GM12878 (cell line): Measurements from ENCODE around the gene TFRC. TPM values are rescaled to one million over a fixed set of nuclear protein-coding genes. Genes with fewer than 3 reads are reported as not detected.

Experiments
- ATAC-seq: fragments of 200-7000 bp; cut with Tn5 transposase; 3 replicates; pipeline ENCODE4 v1.9.1; 2020; ENCODE audit warnings: mild to moderate bottlenecking, moderate library complexity
- BruUV-seq: library from RNA; stranded (reverse); fragments of 400-500 nt; replicated peaks from 2 replicates; lab custom pipeline; 2021; lab: Mats Ljungman, UMichigan
- CTCF ChIA-PET: fragments of 300-600 bp; sonication (Branson Sonifier 250); formaldehyde crosslinking; extraction: SDS; loops from one replicate; lab custom pipeline; 2021; ENCODE audit warnings: inconsistent platforms; lab: Yijun Ruan, JAX
- POLR2A ChIA-PET: fragments of 350-600 bp; formaldehyde crosslinking; extraction: SDS; loops from one replicate; lab custom pipeline; 2021; ENCODE audit warnings: inconsistent platforms; lab: Charles Lee
- RAD21 ChIA-PET: fragments of 300-600 bp; sonication (Branson Sonifier 250); formaldehyde crosslinking; loops from one replicate; lab custom pipeline; 2023; ENCODE audit warnings: antibody characterized with exemption; ENCODE audit not compliant: unreplicated experiment; lab: Charles Lee
- SMC1A ChIA-PET: fragments of 300-600 bp; sonication (Branson Sonifier 250); formaldehyde crosslinking; loops from one replicate; lab custom pipeline; 2023; ENCODE audit not compliant: unreplicated experiment, uncharacterized antibody; lab: Charles Lee
- DNase-seq: peaks from one replicate; pipeline ENCODE4 v3.0.0-alpha.2; 2011; ENCODE audit warnings: low read depth, low spot score
- FAIRE-seq: peaks from 3 replicates; lab custom pipeline; 2011; peaks lifted over from hg19 to GRCh38; lab: Jason Lieb, UNC
- H2AFZ ChIP-seq: 2 replicates; pipeline ENCODE4 v1.6.0; 2011; ENCODE audit warnings: low read depth, low read length, control low read depth; ENCODE audit not compliant: control insufficient read depth
- H3K27ac ChIP-seq: 2 replicates; pipeline ENCODE4 v1.5.1; 2011; ENCODE audit warnings: control low read depth; ENCODE audit not compliant: control insufficient read depth, insufficient read depth
- H3K27me3 ChIP-seq, 2 experiments: replicated peaks in 1 of 2; 2 replicates each; pipeline versions ENCODE4 v1.6.0 to v1.6.1; 2011; ENCODE audit warnings: low read length in 1 of 2; ENCODE audit not compliant: control insufficient read depth in 2 of 2, insufficient read depth in 2 of 2
- H3K36me3 ChIP-seq, 2 experiments: 2 replicates each; pipeline ENCODE4 v1.5.1; 2011; ENCODE audit warnings: low read length in 1 of 2; ENCODE audit not compliant: control insufficient read depth in 2 of 2, insufficient read depth in 2 of 2
- H3K4me1 ChIP-seq: 2 replicates; pipeline ENCODE4 v1.6.1; 2011; ENCODE audit warnings: mild to moderate bottlenecking, low read length, moderate library complexity, mixed read lengths; ENCODE audit not compliant: control insufficient read depth, insufficient read depth
- H3K4me2 ChIP-seq: 2 replicates; pipeline ENCODE4 v1.6.0; 2011; ENCODE audit warnings: control low read depth; ENCODE audit not compliant: control insufficient read depth, insufficient read depth
- H3K4me3 ChIP-seq: fragments of 200-600 bp; sonication (generic); 2 replicates; pipeline ENCODE4 v1.5.1; 2016
- H3K79me2 ChIP-seq: 2 replicates; pipeline ENCODE4 v1.6.0; 2011; ENCODE audit warnings: low read length; ENCODE audit not compliant: control insufficient read depth, insufficient read depth
- H3K9ac ChIP-seq: 2 replicates; pipeline ENCODE4 v1.8.0; 2011; ENCODE audit warnings: low read length, control low read depth, mixed read lengths; ENCODE audit not compliant: control insufficient read depth, insufficient read depth
- H3K9me3 ChIP-seq: replicated peaks from 3 replicates; pipeline ENCODE4 v1.5.1; 2011; ENCODE audit warnings: mild to moderate bottlenecking, low read length; ENCODE audit not compliant: control insufficient read depth, insufficient read depth
- H4K20me1 ChIP-seq: 2 replicates; pipeline ENCODE4 v1.6.0; 2011; ENCODE audit not compliant: control insufficient read depth, insufficient read depth
- NBN ChIP-seq: fragments of 450-650 bp; IDR thresholded peaks from 2 replicates; pipeline ENCODE4 v1.6.1; 2016
- RAD21 ChIP-seq: IDR thresholded peaks from 2 replicates; pipeline ENCODE4 v1.6.1; 2011; ENCODE audit warnings: mild to moderate bottlenecking, low read depth, low read length, moderate library complexity; ENCODE audit not compliant: insufficient read depth
- SP1 ChIP-seq: IDR thresholded peaks from one replicate; pipeline ENCODE4 v1.6.1; 2011; ENCODE audit warnings: low read depth, low read length
- STAT1 ChIP-seq: fragments of 450-650 bp; conservative IDR thresholded peaks from 2 replicates; pipeline ENCODE4 v1.6.1; 2014; ENCODE audit warnings: antibody characterized with exemption, mild to moderate bottlenecking
- WGBS: methylation state at CpG from one replicate; pipeline ENCODE4 v1.1.6; 2016; ENCODE audit warnings: low lambda C conversion rate; ENCODE audit not compliant: insufficient replicate concordance, insufficient coverage; ENCODE audit errors: missing lambda C conversion rate; 5-methylcytosine and 5-hydroxymethylcytosine counted together
- in situ Hi-C: fragments of 300-500 bp; cut with MboI; formaldehyde crosslinking; loops from 9 replicates; pipeline ENCODE4 v1.14.3; 2018; ENCODE audit warnings: mixed read lengths
- intact Hi-C: fragments of 100-400 bp; cut with micrococcal nuclease; formaldehyde crosslinking; loops from one replicate; pipeline ENCODE4 v1.14.2; 2022; ENCODE audit not compliant: unreplicated experiment
- polyA plus RNA-seq, 11 experiments: library from polyadenylated mRNA; depleted of rRNA in 4 of 11; unstranded in 6 of 11; stranded (reverse) in 5 of 11; fragments of >200 nt; fragmentation: Nextera tagmentation in 4 of 11; fragmentation: Illumina TruSeq in 1 of 11; extraction: Ambion mirVana in 4 of 11; extraction: Trizol in 1 of 11; gene quantifications; 1 replicate in 1 of 11; 2 replicates in 10 of 11; pipeline versions ENCODE4 v1.2.1 to v1.2.3, GENCODE V29; 2011 to 2016; ENCODE audit warnings: inconsistent platforms in 2 of 11, missing spikeins in 2 of 11, low read depth in 1 of 11
- total RNA-seq, 4 experiments: library from RNA; depleted of rRNA in 3 of 4; stranded (reverse); fragments of >200 nt in 3 of 4; fragmentation: Illumina TruSeq in 1 of 4; extraction: Trizol in 1 of 4; gene quantifications; 2 replicates each; pipeline versions ENCODE4 v1.2.1 to v1.2.3, GENCODE V29; 2013 to 2021
- TF ChIP-seq, protein P1 (sequence below): IDR thresholded peaks from 2 replicates; pipeline ENCODE4 v1.6.1; 2011; ENCODE audit warnings: low read depth, mild to moderate bottlenecking, low read length, moderate library complexity, borderline replicate concordance; ENCODE audit errors: extremely low read depth

TFRC gene
- total and polyA plus RNA-seq, 10 of the 15 experiments (the other 5 are each of a cell fraction or from before 2014, with no cell fraction given): 123 to 526 (median 316) TPM

DNA sequence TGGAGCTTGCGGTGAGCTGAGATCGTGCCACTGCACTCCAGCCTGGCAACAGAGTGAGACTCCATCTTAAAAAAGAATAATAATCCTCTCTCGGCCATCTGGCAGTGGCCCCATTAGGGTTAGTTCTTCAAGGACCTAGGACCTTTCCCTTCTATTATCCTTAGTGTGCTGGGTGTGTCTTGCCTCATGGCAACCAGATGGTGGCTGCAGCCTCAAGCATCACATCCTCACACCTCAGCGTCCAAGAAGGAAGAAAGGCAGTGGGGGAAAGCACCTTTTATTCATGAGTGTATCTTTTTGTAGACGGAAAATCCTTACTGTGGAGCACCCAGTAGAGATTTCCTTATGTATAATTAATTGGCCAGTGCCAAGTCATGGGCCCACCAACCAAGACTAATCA lies 42.7 kb upstream of the TFRC start:
- ChIA-PET CTCF (interaction anchor here (0.9 to 1.0 kb wide), 2 partner anchors 14 kb away, joined by 3 read pairs; no protein-coding TSS in a partner anchor), SMC1A (no interaction called here), RAD21 (no interaction called here), POLR2A (no interaction called here)
- no peak overlapping the region for H3K9ac ChIP-seq
- DNase-seq (no peak), ATAC-seq (0 out of 3 replicates have a peak, but pooled peaks have one; percentile 18), FAIRE-seq (no peak)
- no peak overlapping the region for H3K4me3 ChIP-seq
- 61% methylated on average over 5 of the region's 5 CpGs for WGBS
- no peaks in the 10 kb centered on the region for H3K36me3 ChIP-seq
- no peaks in the 10 kb centered on the region for H4K20me1 ChIP-seq
- no TSS peak for BruUV-seq
- intact Hi-C loops: no loop called here
- H3K27me3 ChIP-seq: no peaks in the 10 kb centered on the region
- in situ Hi-C loops: no loop called here
- peaks cover 25% of the 10 kb centered on the region for H3K4me1 ChIP-seq
- no peaks in the 10 kb centered on the region for H3K79me2 ChIP-seq
- H3K27ac ChIP-seq: no peak overlapping the region
- H3K9me3 ChIP-seq: no peaks in the 10 kb centered on the region; the same call in 2 of the 3 replicates
- no peak overlapping the region for H3K4me2 ChIP-seq
- H2AFZ ChIP-seq: no peak overlapping the region
- no peak for TF ChIP-seq STAT1
- peak; percentile 33; the same call in 1 of the 2 replicates for TF ChIP-seq RAD21

DNA sequence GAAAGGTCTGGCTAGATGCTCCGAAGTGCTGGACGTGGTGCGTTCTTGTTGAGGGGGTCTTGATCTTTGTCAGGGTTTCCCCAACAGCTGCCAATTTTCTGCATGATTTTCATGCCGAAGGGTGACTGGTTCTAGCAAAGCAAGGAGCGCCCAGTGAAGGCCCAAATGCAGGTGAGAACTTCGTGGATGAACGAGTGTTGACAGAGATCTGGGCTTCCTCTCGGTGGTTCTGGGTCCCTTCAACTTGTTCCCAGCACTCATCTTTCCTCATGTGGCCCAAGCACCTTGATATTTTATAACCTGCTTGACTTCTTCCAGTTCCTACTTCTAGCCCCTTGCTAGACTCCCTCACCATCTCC lies 40.8 kb upstream of the TFRC start:
- no peaks in the 10 kb centered on the region; the same call in 2 of the 3 replicates for H3K9me3 ChIP-seq
- SMC1A ChIA-PET: interaction anchor here (1.1 to 1.6 kb wide), 4 partner anchors 27 to 49 kb away, joined by 4 to 6 read pairs (median 6); no protein-coding TSS in a partner anchor
- no peak overlapping the region for H3K4me3 ChIP-seq
- in situ Hi-C loops (no loop called here), intact Hi-C loops (no loop called here)
- no peak overlapping the region for H3K9ac ChIP-seq
- CTCF ChIA-PET: interaction anchor here (1.5 kb wide), 1 partner anchor 46 kb away, joined by 4 read pairs; no protein-coding TSS in a partner anchor
- no peak overlapping the region for H3K4me2 ChIP-seq
- ATAC-seq: no peak
- TF ChIP-seq, protein P1, sequence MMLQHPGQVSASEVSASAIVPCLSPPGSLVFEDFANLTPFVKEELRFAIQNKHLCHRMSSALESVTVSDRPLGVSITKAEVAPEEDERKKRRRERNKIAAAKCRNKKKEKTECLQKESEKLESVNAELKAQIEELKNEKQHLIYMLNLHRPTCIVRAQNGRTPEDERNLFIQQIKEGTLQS: no peak
- TF ChIP-seq NBN (no peak), SP1 (no peak)
- H4K20me1 ChIP-seq: no peaks in the 10 kb centered on the region
- peaks cover 35% of the 10 kb centered on the region for H3K4me1 ChIP-seq
- H3K36me3 ChIP-seq: no peaks in the 10 kb centered on the region
- BruUV-seq: no TSS peak
- H2AFZ ChIP-seq: peak overlapping the region; percentile 41
- H3K27ac ChIP-seq: no peak overlapping the region
- H3K27me3 ChIP-seq: no peaks in the 10 kb centered on the region
- POLR2A ChIA-PET: interaction anchor here (0.8 to 1.5 kb wide), 2 partner anchors 10 to 73 kb away, joined by 4 to 6 read pairs; no protein-coding TSS in a partner anchor
- RAD21 ChIA-PET: interaction anchor here (0.9 to 1.0 kb wide), 2 partner anchors 26 to 50 kb away, joined by 3 read pairs; no protein-coding TSS in a partner anchor
- DNase-seq: no peak
- no peaks in the 10 kb centered on the region for H3K79me2 ChIP-seq
- no peak for FAIRE-seq
- 54% methylated on average over 8 of the region's 8 CpGs for WGBS
